ENCODE data around the gene OSBPL6. TPM values are rescaled to one million over a fixed set of nuclear protein-coding genes. Genes with fewer than 3 reads are reported as not detected.

The OSBPL6 gene
- total RNA-seq, 1 experiment from 2014 or later: 11.6 TPM

DNA sequence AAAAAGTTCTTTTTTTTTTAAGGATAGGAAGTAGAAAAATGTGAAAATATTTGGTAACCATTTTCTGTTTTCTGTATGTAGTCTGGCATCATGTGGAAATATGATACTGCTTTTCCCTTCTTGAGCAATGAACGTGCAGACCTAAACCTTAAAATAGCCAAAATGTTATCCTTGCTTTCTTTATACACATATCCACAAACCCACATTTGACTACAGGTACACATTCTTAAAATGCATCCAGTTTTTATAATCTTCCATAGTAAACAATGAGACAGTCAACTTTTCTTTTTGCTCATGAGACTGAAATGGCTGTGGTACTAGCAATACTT is 90.9 kb downstream of the OSBPL6 start:
- Histone ChIP-seq H3K9me2 (ENCODE audit: insufficient read depth) (no peaks in the 10 kb centered on the region), H3K4me2 (ENCODE audit: low read length) (no peak overlapping the region), H3K4me3 (replicated peaks in 1 of 2; ENCODE audit: low read depth in 1 of 2, low read length in 2 of 2) (no peak overlapping the region), H3K27me3 (ENCODE audit: insufficient read depth, low read length) (no peaks in the 10 kb centered on the region), H3K4me1 (ENCODE audit: control insufficient read depth in 1 of 2, insufficient read depth in 2 of 2, low read length in 2 of 2) (peaks cover 0 to 6% of the 10 kb centered on the region in 2 experiments; a peak in 1 of 4 replicates), H2AFZ (ENCODE audit: low read depth, low read length, poor library complexity, severe bottlenecking) (no peak overlapping the region), H3K9ac (ENCODE audit: low read length) (no peak overlapping the region), H3K79me2 (ENCODE audit: insufficient read depth, low read length) (no peaks in the 10 kb centered on the region), H3K9me3 (ENCODE audit: control insufficient read depth in 1 of 2, insufficient read depth in 1 of 2, low read depth in 1 of 2, low read length in 2 of 2) (no peaks in the 10 kb centered on the region), H4K20me1 (ENCODE audit: insufficient read depth) (no peaks in the 10 kb centered on the region), H3K36me3 (ENCODE audit: control insufficient read depth in 1 of 2, insufficient read depth in 2 of 2, low read length in 2 of 2) (no peaks in the 10 kb centered on the region), H3K27ac (ENCODE audit: low read depth, low read length) (no peak overlapping the region)
- no TSS peak for BruUV-seq (replicated peaks)
- intact Hi-C loops (cut with micrococcal nuclease): no loop called here
- TF ChIP-seq SRF (IDR thresholded peaks at IDR 0.05; ENCODE audit: low read depth) (no peak), EGR1 (IDR thresholded peaks at IDR 0.05; ENCODE audit: low read depth) (no peak), EZH2phosphoT487 (IDR thresholded peaks at IDR 0.05; ENCODE audit: borderline replicate concordance) (no peak), JUND (IDR thresholded peaks at IDR 0.05) (no peak), TCF7L2 (IDR thresholded peaks at IDR 0.05; ENCODE audit: borderline replicate concordance, extremely low read depth, insufficient read depth, insufficient read length) (no peak), POLR2AphosphoS5 (IDR thresholded peaks at IDR 0.05; ENCODE audit: low read depth, low read length) (no peak), CEBPB (IDR thresholded peaks at IDR 0.05; ENCODE audit: low read depth) (no peak), FOSL1 (IDR thresholded peaks at IDR 0.05; ENCODE audit: low read depth) (no peak), YY1 (IDR thresholded peaks at IDR 0.05; ENCODE audit: extremely low read depth, insufficient replicate concordance, low read depth, low read length) (no peak)
- TF ChIP-seq, protein P1, sequence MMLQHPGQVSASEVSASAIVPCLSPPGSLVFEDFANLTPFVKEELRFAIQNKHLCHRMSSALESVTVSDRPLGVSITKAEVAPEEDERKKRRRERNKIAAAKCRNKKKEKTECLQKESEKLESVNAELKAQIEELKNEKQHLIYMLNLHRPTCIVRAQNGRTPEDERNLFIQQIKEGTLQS (IDR thresholded peaks at IDR 0.05): no peak
- TF ChIP-seq, protein P2, sequence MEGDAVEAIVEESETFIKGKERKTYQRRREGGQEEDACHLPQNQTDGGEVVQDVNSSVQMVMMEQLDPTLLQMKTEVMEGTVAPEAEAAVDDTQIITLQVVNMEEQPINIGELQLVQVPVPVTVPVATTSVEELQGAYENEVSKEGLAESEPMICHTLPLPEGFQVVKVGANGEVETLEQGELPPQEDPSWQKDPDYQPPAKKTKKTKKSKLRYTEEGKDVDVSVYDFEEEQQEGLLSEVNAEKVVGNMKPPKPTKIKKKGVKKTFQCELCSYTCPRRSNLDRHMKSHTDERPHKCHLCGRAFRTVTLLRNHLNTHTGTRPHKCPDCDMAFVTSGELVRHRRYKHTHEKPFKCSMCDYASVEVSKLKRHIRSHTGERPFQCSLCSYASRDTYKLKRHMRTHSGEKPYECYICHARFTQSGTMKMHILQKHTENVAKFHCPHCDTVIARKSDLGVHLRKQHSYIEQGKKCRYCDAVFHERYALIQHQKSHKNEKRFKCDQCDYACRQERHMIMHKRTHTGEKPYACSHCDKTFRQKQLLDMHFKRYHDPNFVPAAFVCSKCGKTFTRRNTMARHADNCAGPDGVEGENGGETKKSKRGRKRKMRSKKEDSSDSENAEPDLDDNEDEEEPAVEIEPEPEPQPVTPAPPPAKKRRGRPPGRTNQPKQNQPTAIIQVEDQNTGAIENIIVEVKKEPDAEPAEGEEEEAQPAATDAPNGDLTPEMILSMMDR (IDR thresholded peaks at IDR 0.05 in 2 of 3, conservative IDR thresholded peaks at IDR 0.05 in 1 of 3; ENCODE audit: borderline replicate concordance in 1 of 3, insufficient read depth in 1 of 3, low read depth in 2 of 3, low read length in 2 of 3): no peak
- ATAC-seq (no peak), DNase-seq (ENCODE audit: low read depth, low spot score) (no peak)
- POLR2A ChIA-PET: no interaction called here
- RAD21 ChIA-PET (ENCODE audit: low non-redundant PET in 1 of 2, low total read pairs in 2 of 2, uncharacterized antibody in 2 of 2, unreplicated experiment in 2 of 2): no interaction called here
- CTCF ChIA-PET: no interaction called here

Data from HCT116 (cell line).